Measurements from ENCODE around the gene TYK2.
A peak's percentile ranks its signal among the peaks of the same experiment; 100 is the strongest.

The TYK2 gene

DNA sequence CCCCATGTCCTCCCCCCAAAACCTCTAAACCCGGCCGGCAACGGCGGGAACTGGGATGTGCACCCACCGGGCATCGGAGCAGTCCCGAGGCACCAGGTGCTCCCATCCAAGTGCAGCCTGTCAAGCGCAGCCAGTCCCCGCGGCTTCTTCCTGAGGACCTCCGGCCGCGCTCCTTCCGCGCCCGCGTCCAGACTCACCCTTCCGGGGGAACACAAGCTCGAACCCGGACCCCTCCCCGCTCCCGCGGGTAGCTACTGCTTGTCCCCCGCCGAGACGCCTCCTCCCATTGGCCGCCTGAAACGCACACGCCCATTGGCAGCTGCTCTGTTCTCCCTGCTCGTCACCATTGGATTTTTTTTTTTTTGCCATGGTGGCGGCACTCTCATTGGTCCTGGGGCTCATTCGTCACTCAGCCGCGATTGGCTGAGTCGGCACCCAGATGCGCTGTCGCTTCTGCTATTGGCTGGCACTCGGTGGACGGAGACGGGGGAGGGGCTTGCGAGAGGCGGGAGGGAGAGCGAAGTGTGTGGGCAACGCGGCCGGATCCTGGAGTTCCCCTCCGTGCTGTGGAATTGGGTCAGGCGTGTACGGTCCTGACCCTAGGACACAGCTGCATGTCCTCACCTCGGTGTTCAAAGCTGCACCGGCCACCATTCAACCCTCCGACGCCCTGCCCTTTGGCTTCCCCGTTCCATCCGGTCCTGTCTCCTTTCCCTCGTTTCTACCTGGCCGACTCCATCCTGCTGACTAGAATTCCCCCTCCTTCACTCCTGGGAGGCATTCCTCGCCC lies at the start of gene TYK2:
TYK2 (minus strand) TSS at position 260 of the 790 bp plus-strand sequence. CDS start 2,166 bp downstream, outside the sequence.
- peak; percentile 98 for DNase-seq
- Mint-ChIP-seq H3K9me3 (no peaks in the 10 kb centered on the region), H3K4me1 (peaks cover 20% of the 10 kb centered on the region), H3K36me3 (ENCODE audit: low read depth) (peaks cover 15% of the 10 kb centered on the region), H3K27me3 (ENCODE audit: low read depth, poor library complexity) (peaks cover 13% of the 10 kb centered on the region), H3K4me3 (peak within 1 kb of the TSS; percentile 97), H3K27ac (peak within 1 kb of the TSS; percentile 98)
- TF ChIP-seq, protein P1, sequence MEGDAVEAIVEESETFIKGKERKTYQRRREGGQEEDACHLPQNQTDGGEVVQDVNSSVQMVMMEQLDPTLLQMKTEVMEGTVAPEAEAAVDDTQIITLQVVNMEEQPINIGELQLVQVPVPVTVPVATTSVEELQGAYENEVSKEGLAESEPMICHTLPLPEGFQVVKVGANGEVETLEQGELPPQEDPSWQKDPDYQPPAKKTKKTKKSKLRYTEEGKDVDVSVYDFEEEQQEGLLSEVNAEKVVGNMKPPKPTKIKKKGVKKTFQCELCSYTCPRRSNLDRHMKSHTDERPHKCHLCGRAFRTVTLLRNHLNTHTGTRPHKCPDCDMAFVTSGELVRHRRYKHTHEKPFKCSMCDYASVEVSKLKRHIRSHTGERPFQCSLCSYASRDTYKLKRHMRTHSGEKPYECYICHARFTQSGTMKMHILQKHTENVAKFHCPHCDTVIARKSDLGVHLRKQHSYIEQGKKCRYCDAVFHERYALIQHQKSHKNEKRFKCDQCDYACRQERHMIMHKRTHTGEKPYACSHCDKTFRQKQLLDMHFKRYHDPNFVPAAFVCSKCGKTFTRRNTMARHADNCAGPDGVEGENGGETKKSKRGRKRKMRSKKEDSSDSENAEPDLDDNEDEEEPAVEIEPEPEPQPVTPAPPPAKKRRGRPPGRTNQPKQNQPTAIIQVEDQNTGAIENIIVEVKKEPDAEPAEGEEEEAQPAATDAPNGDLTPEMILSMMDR (IDR thresholded peaks at IDR 0.05) = no peak

DNA sequence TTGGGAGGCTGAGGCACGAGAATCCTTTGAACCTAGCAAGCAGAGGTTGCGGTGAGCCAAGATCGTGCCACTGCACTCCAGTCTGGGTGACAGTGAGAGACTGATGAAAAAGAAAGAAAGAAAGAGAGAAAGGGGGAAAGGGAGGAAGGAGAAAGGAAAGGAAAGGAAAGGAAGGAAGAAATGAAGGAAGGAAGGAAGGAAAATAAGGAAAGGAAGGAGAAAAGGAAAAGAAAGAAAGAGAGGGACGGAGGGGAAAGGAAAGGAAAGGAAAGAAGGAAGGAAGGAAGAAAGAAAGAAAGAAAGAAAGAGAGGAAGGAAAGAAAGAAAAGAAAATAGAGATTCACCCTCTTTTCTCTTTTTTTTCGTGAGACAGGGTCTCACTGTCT lies 48.6 kb upstream of the TYK2 start:
- no peak overlapping the region for H3K4me3 Mint-ChIP-seq
- H3K36me3 Mint-ChIP-seq (ENCODE audit: low read depth) = no peaks in the 10 kb centered on the region
- peaks cover 92% of the 10 kb centered on the region for H3K27me3 Mint-ChIP-seq (ENCODE audit: low read depth, poor library complexity)
- TF ChIP-seq, protein P1 (IDR thresholded peaks at IDR 0.05) = no peak
- no peak overlapping the region for H3K27ac Mint-ChIP-seq
- H3K9me3 Mint-ChIP-seq = peaks cover 3% of the 10 kb centered on the region
- peaks cover 12% of the 10 kb centered on the region for H3K4me1 Mint-ChIP-seq
- DNase-seq = no peak

DNA sequence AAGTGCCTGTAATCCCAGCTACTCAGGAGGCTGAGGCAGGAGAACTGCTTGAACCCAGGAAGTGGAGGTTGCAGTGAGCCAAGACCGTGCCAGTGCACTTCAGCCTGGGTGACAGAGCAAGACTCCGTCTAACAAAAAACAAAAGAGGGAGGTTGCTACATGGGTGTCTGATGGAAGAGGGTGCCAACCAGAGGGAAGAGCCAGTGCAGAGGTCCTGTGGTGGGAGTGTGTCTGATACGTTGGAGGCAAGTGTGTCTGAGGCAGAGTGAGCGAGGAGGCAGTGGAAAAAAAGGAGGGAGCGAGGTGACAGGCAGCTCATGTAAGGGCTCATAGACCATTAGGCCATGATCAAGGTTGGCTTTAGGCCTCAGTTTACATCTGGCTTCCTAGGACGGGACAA lies 46.8 kb upstream of the TYK2 start:
- DNase-seq = no peak
- Mint-ChIP-seq H3K27me3 (ENCODE audit: low read depth, poor library complexity) (peaks cover 96% of the 10 kb centered on the region), H3K36me3 (ENCODE audit: low read depth) (no peaks in the 10 kb centered on the region), H3K4me1 (peaks cover 4% of the 10 kb centered on the region), H3K9me3 (peaks cover 3% of the 10 kb centered on the region), H3K4me3 (no peak overlapping the region), H3K27ac (no peak overlapping the region)
- TF ChIP-seq, protein P1 (IDR thresholded peaks at IDR 0.05) = no peak

DNA sequence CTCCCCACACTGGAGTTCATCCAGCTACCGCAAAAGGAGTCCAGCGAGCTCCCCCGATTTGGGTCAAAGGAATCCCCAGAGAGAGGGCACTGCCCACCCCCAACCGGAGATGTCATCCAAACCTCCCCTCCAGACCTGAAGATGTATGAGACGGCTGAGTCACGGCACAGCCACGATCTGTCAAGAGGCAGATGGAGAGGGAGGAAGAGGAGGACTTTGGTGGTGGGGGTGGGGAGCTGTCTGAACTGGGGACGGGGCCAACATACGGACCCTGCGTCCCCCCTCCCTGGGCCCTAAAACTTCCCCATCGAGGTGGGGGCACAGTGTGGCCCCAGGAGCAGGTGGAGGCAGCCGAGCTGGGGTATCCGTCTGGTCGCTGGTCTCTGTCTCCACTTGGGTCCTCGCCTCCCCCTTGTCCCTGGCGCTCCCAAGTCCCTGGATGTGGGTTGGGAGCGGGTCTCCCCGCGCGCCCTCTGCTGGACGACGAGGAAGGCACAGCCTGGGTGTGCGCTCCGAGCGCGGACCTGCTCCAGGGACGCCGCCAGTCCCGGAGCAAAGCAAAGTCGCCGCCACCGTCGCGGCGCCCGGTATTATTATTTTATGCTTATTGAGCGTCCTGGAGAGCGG lies 43.8 kb upstream of the TYK2 start:
- H3K4me1 Mint-ChIP-seq = peaks cover 21% of the 10 kb centered on the region
- DNase-seq = peak; percentile 95
- peaks cover 96% of the 10 kb centered on the region for H3K27me3 Mint-ChIP-seq (ENCODE audit: low read depth, poor library complexity)
- no peaks in the 10 kb centered on the region for H3K36me3 Mint-ChIP-seq (ENCODE audit: low read depth)
- H3K9me3 Mint-ChIP-seq = no peaks in the 10 kb centered on the region
- TF ChIP-seq, protein P1 (IDR thresholded peaks at IDR 0.05) = peak; percentile 93
- peak overlapping the region; percentile 58 for H3K4me3 Mint-ChIP-seq
- no peak overlapping the region for H3K27ac Mint-ChIP-seq

DNA sequence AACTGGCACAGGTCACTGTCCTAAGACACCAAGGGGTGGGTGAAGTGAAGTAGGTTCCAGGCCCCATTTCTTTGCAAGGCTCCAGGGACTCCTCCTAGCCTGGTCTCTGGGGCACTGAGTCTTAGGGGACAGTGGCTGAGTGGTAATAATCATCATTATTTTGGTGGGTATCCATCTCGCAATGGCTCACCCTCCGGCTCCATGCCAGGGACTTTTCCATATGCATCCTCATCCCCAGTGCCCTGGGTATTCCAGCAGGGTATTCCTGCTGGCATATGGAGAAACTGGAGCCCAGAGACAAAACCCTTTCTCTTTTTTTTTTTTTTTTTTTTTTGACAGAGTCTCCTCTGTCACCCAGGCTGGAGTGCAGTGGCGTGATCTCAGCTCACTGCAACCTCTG lies 42.5 kb upstream of the TYK2 start:
- H3K27ac Mint-ChIP-seq = no peak overlapping the region
- no peaks in the 10 kb centered on the region for H3K36me3 Mint-ChIP-seq (ENCODE audit: low read depth)
- no peaks in the 10 kb centered on the region for H3K9me3 Mint-ChIP-seq
- DNase-seq = no peak
- peaks cover 95% of the 10 kb centered on the region for H3K27me3 Mint-ChIP-seq (ENCODE audit: low read depth, poor library complexity)
- H3K4me3 Mint-ChIP-seq = no peak overlapping the region
- peaks cover 31% of the 10 kb centered on the region for H3K4me1 Mint-ChIP-seq
- TF ChIP-seq, protein P1 (IDR thresholded peaks at IDR 0.05) = no peak
